ENCODE results near the gene SCT. TPM values are rescaled to one million over a fixed set of nuclear protein-coding genes. Genes with fewer than 3 reads are reported as not detected.
A peak's percentile ranks its signal among the peaks of the same experiment; 100 is the strongest.

Gene SCT
- total RNA-seq, 1 experiment from 2014 or later = not detected

GRCh38 chr11:619628-620050 is 7.3 kb downstream of the SCT start:
- peaks cover 23% of the 10 kb centered on the region for H3K4me1 ChIP-seq
- H3K9me3 Mint-ChIP-seq (ENCODE audit: unreplicated experiment) = no peaks in the 10 kb centered on the region
- no peaks in the 10 kb centered on the region for H3K4me1 Mint-ChIP-seq (ENCODE audit: low read depth, unreplicated experiment)
- peaks cover 82% of the 10 kb centered on the region for H3K36me3 Mint-ChIP-seq (ENCODE audit: insufficient read depth, unreplicated experiment)
- POLR2A ChIA-PET = no interaction called here
- no peak overlapping the region for H3K4me3 Mint-ChIP-seq (ENCODE audit: unreplicated experiment)
- BruUV-seq (replicated peaks) = no TSS peak
- no peaks in the 10 kb centered on the region for H3K27me3 Mint-ChIP-seq (ENCODE audit: insufficient read depth, unreplicated experiment)
- TF ChIP-seq CTCF (IDR thresholded peaks at IDR 0.05; ENCODE audit: insufficient read depth in 1 of 2, low read depth in 1 of 2, low read length in 1 of 2, severe bottlenecking in 1 of 2, unreplicated experiment in 1 of 2) = no peak
- CTCF ChIA-PET = no interaction called here
- H3K27ac Mint-ChIP-seq (ENCODE audit: unreplicated experiment) = no peak overlapping the region
- no peaks in the 10 kb centered on the region for H3K9me3 ChIP-seq
- no peak for DNase-seq
- H3K4me3 ChIP-seq (ENCODE audit: low read depth, low read length) = no peak overlapping the region
- no peaks in the 10 kb centered on the region for H3K27me3 ChIP-seq (replicated peaks; ENCODE audit: control insufficient read depth, insufficient read depth, low read length)
- intact Hi-C loops (cut with micrococcal nuclease; ENCODE audit: unreplicated experiment) = loop anchor here (5.0 kb wide), 1 partner anchor 52 kb away; no protein-coding TSS in a partner anchor
- H3K36me3 ChIP-seq (ENCODE audit: control insufficient read depth, insufficient read depth, low read length) = peaks cover 1% of the 10 kb centered on the region

DNA sequence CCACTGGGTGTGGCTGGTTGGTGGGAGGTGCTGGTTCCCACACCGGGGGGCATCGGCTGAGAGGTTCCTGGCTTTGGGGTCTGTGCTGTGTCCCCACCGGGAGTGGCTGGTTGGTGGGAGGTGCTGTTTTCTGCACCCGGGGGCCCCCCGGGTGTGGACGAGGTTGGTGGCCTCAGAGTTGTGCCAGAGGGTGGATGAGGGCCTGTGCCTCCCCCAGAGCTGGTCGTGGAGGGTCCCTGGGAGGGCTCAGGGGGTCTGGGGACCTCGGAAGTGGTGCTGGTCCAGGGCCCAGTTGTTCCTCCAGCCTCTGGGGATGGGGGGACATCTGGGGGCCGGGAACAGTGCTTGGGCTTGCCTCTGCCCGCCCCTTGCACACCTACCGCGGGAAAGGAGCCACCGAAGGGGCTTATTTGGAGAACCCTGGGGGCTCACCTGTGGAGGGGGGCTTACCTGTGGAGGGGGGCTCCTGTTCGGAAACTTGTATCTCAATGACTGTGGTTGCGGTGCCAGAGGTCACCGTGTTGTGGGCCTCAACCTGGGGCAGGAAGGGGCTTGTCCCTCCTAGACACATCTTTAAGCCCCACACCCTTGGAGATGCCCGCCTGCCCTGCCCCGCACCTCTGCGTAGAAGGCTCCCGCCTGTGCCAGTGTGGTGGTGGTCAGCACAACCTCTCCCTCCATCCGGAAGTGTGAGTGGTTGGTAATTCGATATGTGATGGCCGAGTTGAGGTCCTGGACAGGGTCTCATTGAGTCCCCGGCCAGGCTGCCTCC is 7.9 kb downstream of the SCT start:
- ChIA-PET CTCF (no interaction called here), POLR2A (no interaction called here)
- Histone ChIP-seq H3K36me3 (ENCODE audit: control insufficient read depth, insufficient read depth, low read length) (peaks cover 1% of the 10 kb centered on the region), H3K27me3 (replicated peaks; ENCODE audit: control insufficient read depth, insufficient read depth, low read length) (no peaks in the 10 kb centered on the region), H3K4me1 (peaks cover 23% of the 10 kb centered on the region), H3K4me3 (ENCODE audit: low read depth, low read length) (no peak overlapping the region), H3K9me3 (no peaks in the 10 kb centered on the region)
- DNase-seq = no peak
- H3K36me3 Mint-ChIP-seq (ENCODE audit: insufficient read depth, unreplicated experiment) = peaks cover 83% of the 10 kb centered on the region
- BruUV-seq (replicated peaks) = no TSS peak
- H3K4me1 Mint-ChIP-seq (ENCODE audit: low read depth, unreplicated experiment) = peaks cover 5% of the 10 kb centered on the region
- H3K27me3 Mint-ChIP-seq (ENCODE audit: insufficient read depth, unreplicated experiment) = no peaks in the 10 kb centered on the region
- intact Hi-C loops (cut with micrococcal nuclease; ENCODE audit: unreplicated experiment) = loop anchor here (5.0 kb wide), 1 partner anchor 52 kb away; no protein-coding TSS in a partner anchor
- H3K27ac Mint-ChIP-seq (ENCODE audit: unreplicated experiment) = peak overlapping the region; percentile 22
- TF ChIP-seq CTCF (IDR thresholded peaks at IDR 0.05; ENCODE audit: insufficient read depth in 1 of 2, low read depth in 1 of 2, low read length in 1 of 2, severe bottlenecking in 1 of 2, unreplicated experiment in 1 of 2) = no peak
- no peaks in the 10 kb centered on the region for H3K9me3 Mint-ChIP-seq (ENCODE audit: unreplicated experiment)
- H3K4me3 Mint-ChIP-seq (ENCODE audit: unreplicated experiment) = no peak overlapping the region

- Mint-ChIP-seq H3K36me3 (ENCODE audit: insufficient read depth, unreplicated experiment) (peaks cover 87% of the 10 kb centered on the region), H3K9me3 (ENCODE audit: unreplicated experiment) (no peaks in the 10 kb centered on the region), H3K27me3 (ENCODE audit: insufficient read depth, unreplicated experiment) (no peaks in the 10 kb centered on the region), H3K4me3 (ENCODE audit: unreplicated experiment) (no peak overlapping the region), H3K4me1 (ENCODE audit: low read depth, unreplicated experiment) (peaks cover 5% of the 10 kb centered on the region), H3K27ac (ENCODE audit: unreplicated experiment) (peak overlapping the region; percentile 22)
- TF ChIP-seq CTCF (IDR thresholded peaks at IDR 0.05; ENCODE audit: insufficient read depth in 1 of 2, low read depth in 1 of 2, low read length in 1 of 2, severe bottlenecking in 1 of 2, unreplicated experiment in 1 of 2) = no peak
- intact Hi-C loops (cut with micrococcal nuclease; ENCODE audit: unreplicated experiment) = loop anchor here (5.0 kb wide), 1 partner anchor 51 kb away; no protein-coding TSS in a partner anchor
- H3K27me3 ChIP-seq (replicated peaks; ENCODE audit: control insufficient read depth, insufficient read depth, low read length) = no peaks in the 10 kb centered on the region
- POLR2A ChIA-PET = interaction anchor here (0.6 kb wide), 1 partner anchor 42 kb away, joined by 5 read pairs; no protein-coding TSS in a partner anchor
- CTCF ChIA-PET = no interaction called here
- H3K4me1 ChIP-seq = peaks cover 27% of the 10 kb centered on the region
- H3K36me3 ChIP-seq (ENCODE audit: control insufficient read depth, insufficient read depth, low read length) = peaks cover 2% of the 10 kb centered on the region
- no peaks in the 10 kb centered on the region for H3K9me3 ChIP-seq
- no peak overlapping the region for H3K4me3 ChIP-seq (ENCODE audit: low read depth, low read length)
- BruUV-seq (replicated peaks) = no TSS peak
- DNase-seq = no peak
These were observed 8.9 kb downstream of the SCT start for GRCh38 chr11:617912-618682.
